CD4-positive, alpha-beta T cell treated with Interleukin-15 for 4 hours (primary cell): ENCODE results near the gene NIPBL.
"Not testable (repeated sequence)": the region's sequence is repeated elsewhere in the genome, so short reads cannot be mapped to it uniquely, and the experiment has no call there.

Experiments used
- DNase-seq: peaks from one replicate; pipeline ENCODE4 v3.0.0-alpha.2; 2020; ENCODE audit warnings: low spot score

The NIPBL gene

DNA sequence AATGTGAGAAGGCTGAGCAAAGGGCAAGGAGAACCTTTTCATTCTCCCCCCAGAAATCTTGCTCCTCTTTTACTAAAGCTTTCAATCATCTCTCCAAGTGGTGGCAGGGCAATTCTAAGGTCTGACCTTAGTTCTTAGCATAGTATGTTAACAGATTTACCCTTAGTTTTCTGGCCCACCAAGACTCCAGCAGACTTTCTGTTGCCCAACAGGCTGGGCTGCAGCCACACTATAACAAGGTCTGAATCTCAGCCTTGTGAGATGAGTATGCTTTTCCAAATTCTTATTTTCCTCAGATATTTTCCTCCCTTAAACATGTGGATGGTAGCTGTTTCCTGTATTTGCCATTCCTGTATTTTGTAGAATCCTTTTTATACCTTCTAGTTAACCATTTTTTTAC, 69.5 kb downstream of the NIPBL start:
- no peak for DNase-seq

GRCh38 chr5:36948041-36948440, 71.5 kb downstream of the NIPBL start:
- no peak for DNase-seq

DNA sequence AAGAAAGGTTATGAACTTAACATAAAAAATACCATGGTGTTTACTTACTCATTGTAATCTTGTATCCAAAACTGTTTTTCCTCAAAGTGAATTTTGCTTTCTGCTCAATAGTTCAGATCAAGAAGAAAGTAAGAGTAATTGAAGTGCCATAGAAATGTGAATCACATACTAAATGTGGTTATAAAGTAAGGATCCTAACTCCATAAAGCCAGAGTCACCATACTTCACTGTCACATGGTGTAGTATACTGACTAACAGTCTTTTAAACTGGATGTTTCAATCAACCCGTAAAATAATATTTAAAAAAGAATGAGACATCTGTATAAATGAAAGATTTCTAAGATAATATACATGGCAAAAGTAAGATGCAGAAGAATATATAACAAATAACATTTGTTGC, 72.1 kb downstream of the NIPBL start:
- no peak for DNase-seq

DNA sequence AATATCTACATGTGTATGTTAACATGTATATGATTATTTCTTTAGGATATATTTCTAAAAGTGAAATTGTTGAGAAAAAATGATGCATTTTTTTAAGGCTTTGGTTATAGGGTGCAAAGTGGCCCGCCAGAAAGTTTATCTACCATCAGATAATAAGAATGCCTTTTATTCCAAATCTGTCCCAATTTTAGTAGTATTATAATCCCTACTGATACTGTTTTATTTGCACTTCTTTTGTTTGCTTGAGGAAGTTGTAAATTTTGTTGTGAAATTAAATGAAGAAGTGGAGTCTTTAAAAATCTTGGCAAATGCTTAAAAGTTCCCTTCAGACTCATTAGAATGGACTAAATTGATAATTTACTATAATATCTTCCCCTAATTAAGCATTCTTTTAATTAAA, 73.0 kb downstream of the NIPBL start:
- DNase-seq, result no peak

GRCh38 chr5:36950586-36951457, 74.3 kb downstream of the NIPBL start:
- DNase-seq, result no peak

DNA sequence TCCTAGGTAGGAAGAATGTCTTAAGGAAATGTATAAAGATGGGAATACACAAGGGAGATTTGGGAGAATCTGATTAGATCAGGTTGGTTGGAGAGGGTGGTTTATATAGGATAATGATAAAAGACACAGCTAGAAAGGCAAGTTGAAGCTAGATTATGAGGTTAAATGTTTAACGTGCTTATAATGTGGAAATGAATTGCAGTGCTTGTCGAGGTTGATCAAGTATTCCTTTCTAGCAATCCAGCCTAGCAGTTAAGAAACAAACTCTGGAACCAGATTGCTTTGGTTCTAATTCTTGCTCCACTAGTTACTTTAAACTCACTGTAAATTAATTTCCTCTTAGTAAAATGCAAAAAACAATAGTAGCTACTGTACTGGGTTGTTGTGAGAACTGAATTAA, 76.5 kb downstream of the NIPBL start:
- no peak for DNase-seq

- DNase-seq, result no peak
These were observed 81.5 kb downstream of the NIPBL start for GRCh38 chr5:36957953-36958537.

DNA sequence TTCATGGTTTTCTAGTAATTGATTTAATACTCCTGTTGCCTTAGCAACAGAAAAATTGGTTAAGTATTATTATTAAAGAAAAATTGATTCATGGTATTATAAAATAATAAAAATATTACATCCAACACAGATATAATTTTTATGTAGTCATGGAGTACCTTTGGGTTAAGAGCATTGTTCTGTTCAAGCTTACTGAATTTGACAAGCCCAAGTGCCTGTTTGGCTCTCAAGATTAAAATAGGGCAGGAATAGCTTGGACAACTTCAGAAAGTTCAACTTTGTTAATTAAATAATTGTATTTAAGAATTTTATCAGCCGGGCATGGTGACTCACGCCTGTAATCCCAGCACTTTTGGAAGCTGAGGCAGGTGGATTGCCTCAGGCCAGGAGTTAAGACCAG, 82.0 kb downstream of the NIPBL start:
- no peak for DNase-seq

- no peak for DNase-seq
These were observed 88.6 kb downstream of the NIPBL start for GRCh38 chr5:36965179-36965578.

- no peak for DNase-seq
These were observed 93.3 kb downstream of the NIPBL start for GRCh38 chr5:36969700-36970395.

GRCh38 chr5:36978196-36978595, 101.6 kb downstream of the NIPBL start:
- DNase-seq, result no peak

GRCh38 chr5:36982146-36982545, 105.6 kb downstream of the NIPBL start:
- DNase-seq, result no peak

- no peak for DNase-seq
These were observed 108.8 kb downstream of the NIPBL start for GRCh38 chr5:36985387-36985786.

GRCh38 chr5:36988396-36988795, 111.8 kb downstream of the NIPBL start:
- DNase-seq, result no peak

GRCh38 chr5:36998578-36998977, 122.0 kb downstream of the NIPBL start:
- no peak for DNase-seq

DNA sequence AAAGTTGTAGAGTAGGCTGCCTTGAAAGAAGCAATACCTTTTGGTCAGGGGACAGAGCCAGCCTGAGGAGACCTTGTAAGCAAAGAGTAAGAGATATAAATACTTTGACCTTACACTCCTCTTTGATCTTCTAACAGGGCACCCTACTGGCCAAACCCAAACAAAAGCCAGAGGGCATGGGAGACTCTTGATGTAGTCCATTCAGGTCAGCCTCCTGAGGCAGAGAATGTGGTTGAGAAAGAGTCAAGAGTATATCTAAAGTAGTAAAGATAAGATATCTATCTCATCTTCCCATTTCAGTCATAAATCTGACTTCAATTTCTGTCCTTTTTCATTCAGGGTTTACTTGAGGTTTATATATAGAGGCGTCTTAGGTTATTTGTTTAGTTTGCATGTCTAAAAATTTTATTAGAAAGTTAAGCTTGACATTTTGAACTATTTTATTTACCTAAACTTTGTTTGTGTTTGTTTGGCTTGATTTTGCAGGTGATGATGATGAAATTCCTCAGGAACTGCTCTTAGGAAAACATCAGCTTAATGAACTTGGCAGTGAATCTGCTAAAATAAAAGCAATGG, 125.7 kb downstream of the NIPBL start:
- DNase-seq, result no peak

DNA sequence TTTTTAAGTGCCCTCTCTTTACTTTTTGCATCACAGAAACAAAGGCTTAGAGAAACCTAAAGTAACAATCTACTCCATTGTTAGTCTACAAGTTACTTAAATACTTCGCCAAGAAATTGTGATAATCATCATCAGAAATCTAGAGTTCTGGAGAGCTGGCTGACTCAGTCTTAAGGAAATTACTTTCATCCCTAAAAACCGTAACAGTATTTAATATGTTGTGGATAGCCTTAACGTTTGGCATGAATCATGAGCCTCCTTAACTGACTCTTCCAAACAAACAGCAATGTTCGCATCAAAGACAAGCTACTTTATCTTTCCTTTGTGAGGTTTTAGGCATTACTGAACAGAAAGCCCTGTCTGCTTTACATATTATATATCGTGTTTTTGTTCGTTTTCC, 128.7 kb downstream of the NIPBL start:
- no peak for DNase-seq

- peak; percentile 5 for DNase-seq
These were observed 129.5 kb downstream of the NIPBL start for GRCh38 chr5:37005946-37006540.

GRCh38 chr5:37013181-37013580, 136.6 kb downstream of the NIPBL start:
- DNase-seq, result not testable (repeated sequence)

DNA sequence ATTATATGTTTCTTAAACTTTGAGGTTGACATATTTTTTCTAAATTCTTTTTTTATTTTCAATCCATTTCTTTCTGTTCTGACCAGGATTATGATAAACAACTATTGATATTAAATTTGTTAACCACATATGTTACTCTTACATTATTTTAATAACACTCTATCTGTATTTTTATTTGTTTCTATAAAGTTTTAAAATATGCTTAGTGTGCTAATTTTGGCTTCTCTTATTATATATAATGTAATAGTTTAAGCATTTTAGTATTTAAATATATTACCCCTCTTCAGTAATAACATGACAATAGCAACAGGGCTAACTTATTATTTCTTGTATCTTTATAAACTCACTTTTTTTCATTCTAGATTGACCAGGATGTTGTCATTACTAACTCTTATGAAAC, 137.8 kb downstream of the NIPBL start:
- DNase-seq, result no peak

GRCh38 chr5:37015795-37016666, 139.5 kb downstream of the NIPBL start:
- DNase-seq, result no peak
